K562 (cell line): ENCODE measurements around the gene WTAP. TPM values are rescaled to one million over a fixed set of nuclear protein-coding genes. Genes with fewer than 3 reads are reported as not detected.

Experiments
- ATAC-seq: fragments of 200-7000 bp; cut with Tn5 transposase; 3 replicates; pipeline ENCODE4 v1.9.1; 2020; ENCODE audit warnings: moderate library complexity
- BruUV-seq: library from RNA; stranded (reverse); fragments of 400-500 nt; replicated peaks from 2 replicates; lab custom pipeline; 2021; lab: Mats Ljungman, UMichigan
- CTCF ChIA-PET: fragments of 300-600 bp; formaldehyde crosslinking; extraction: SDS; loops from one replicate; lab custom pipeline; 2021; ENCODE audit warnings: low intra/inter-chr PET ratio; lab: Yijun Ruan, JAX
- POLR2A ChIA-PET: fragments of 300-600, 350-650 bp; sonication (Branson Sonifier 250); formaldehyde crosslinking; extraction: SDS; loops from one replicate; lab custom pipeline; 2021; ENCODE audit warnings: antibody characterized with exemption, inconsistent platforms; lab: Yijun Ruan, JAX
- DNase-seq, 4 experiments: peaks; one replicate each; pipeline versions ENCODE4 v3.0.0 to v3.0.0-alpha.2; 2011 to 2018; ENCODE audit warnings: low spot score in 3 of 4, mixed read lengths in 3 of 4; ENCODE audit errors: extremely low read depth in 1 of 4
- FAIRE-seq: peaks from 2 replicates; lab custom pipeline; 2011; peaks lifted over from hg19 to GRCh38; lab: Jason Lieb, UNC
- H2AFZ ChIP-seq: 2 replicates; pipeline ENCODE4 v1.6.0; 2011; ENCODE audit warnings: low read depth, low read length, control low read depth, inconsistent platforms
- H3K27ac ChIP-seq: fragments of 200-600 bp; 3 replicates; pipeline ENCODE4 v1.8.0; 2011; ENCODE audit warnings: low read depth, mild to moderate bottlenecking, control low read depth, inconsistent platforms, low read length, moderate library complexity, mixed read lengths; ENCODE audit errors: extremely low read depth
- H3K27me3 ChIP-seq, 2 experiments: fragments of 300-600 bp in 1 of 2; 2 replicates in 1 of 2; 3 replicates in 1 of 2; pipeline versions ENCODE4 v1.6.0 to v1.8.0; 2011; ENCODE audit warnings: inconsistent platforms in 2 of 2, low read length in 2 of 2, mild to moderate bottlenecking in 1 of 2, mixed read lengths in 1 of 2, moderate library complexity in 1 of 2; ENCODE audit not compliant: control insufficient read depth in 2 of 2, insufficient read depth in 2 of 2
- H3K36me3 ChIP-seq: fragments of 300-600 bp; 3 replicates; pipeline ENCODE4 v1.8.0; 2011; ENCODE audit warnings: mild to moderate bottlenecking, low read length, inconsistent platforms; ENCODE audit not compliant: control insufficient read depth, insufficient read depth
- H3K4me1 ChIP-seq, 2 experiments: fragments of 200-600 bp in 1 of 2; replicated peaks in 1 of 2; 2 replicates in 1 of 2; 3 replicates in 1 of 2; pipeline versions ENCODE4 v1.5.1 to v1.8.0; 2011; ENCODE audit warnings: inconsistent platforms in 2 of 2, low read length in 2 of 2, mild to moderate bottlenecking in 1 of 2, mixed read lengths in 1 of 2, moderate library complexity in 1 of 2; ENCODE audit not compliant: control insufficient read depth in 2 of 2, insufficient read depth in 2 of 2
- H3K4me2 ChIP-seq: 2 replicates; pipeline ENCODE4 v1.6.1; 2011; ENCODE audit warnings: low read length, control low read depth, inconsistent platforms, mixed read lengths; ENCODE audit not compliant: insufficient read depth
- H3K4me3 ChIP-seq: fragments of 200-600 bp; sonication (generic), shearing (Covaris generic); 2 replicates; pipeline ENCODE4 v1.5.1; 2016; ENCODE audit warnings: control low read depth, inconsistent platforms
- H3K79me2 ChIP-seq: fragments of 200-600 bp; 3 replicates; pipeline ENCODE4 v1.8.0; 2011; ENCODE audit warnings: low read length, inconsistent platforms; ENCODE audit not compliant: control insufficient read depth, insufficient read depth
- H3K9ac ChIP-seq, 2 experiments: 2 replicates each; pipeline versions ENCODE4 v1.6.0 to v1.6.1; 2011; ENCODE audit warnings: low read depth in 2 of 2, low read length in 2 of 2, control low read depth in 1 of 2, inconsistent platforms in 1 of 2, mild to moderate bottlenecking in 1 of 2, mixed read lengths in 1 of 2; ENCODE audit not compliant: insufficient read depth in 1 of 2
- H3K9me1 ChIP-seq: one replicate; pipeline ENCODE4 v1.6.0; 2011; ENCODE audit warnings: inconsistent platforms, mild to moderate bottlenecking, low read length, moderate library complexity; ENCODE audit not compliant: control insufficient read depth, insufficient read depth
- H3K9me3 ChIP-seq: replicated peaks from 2 replicates; pipeline ENCODE4 v1.5.1; 2011; ENCODE audit warnings: low read depth, low read length, inconsistent platforms; ENCODE audit not compliant: control insufficient read depth, insufficient read depth
- H4K20me1 ChIP-seq: replicated peaks from 2 replicates; pipeline ENCODE4 v1.6.1; 2011; ENCODE audit warnings: low read length, inconsistent platforms, mixed read lengths; ENCODE audit not compliant: control insufficient read depth, insufficient read depth
- ARID2 ChIP-seq: fragments of 450-650 bp; IDR thresholded peaks from 2 replicates; pipeline ENCODE4 v1.6.1; 2017; ENCODE audit warnings: antibody characterized with exemption, mild to moderate bottlenecking
- NR1H2 ChIP-seq: sonication (generic); formaldehyde crosslinking; IDR thresholded peaks from 2 replicates; pipeline ENCODE4 v1.4.0; 2020; ENCODE audit warnings: mild to moderate bottlenecking, missing genetic modification reagents
- ZNF143 ChIP-seq: sonication (generic); formaldehyde crosslinking; IDR thresholded peaks from 2 replicates; pipeline ENCODE4 v1.9.0; 2022; ENCODE audit warnings: mild to moderate bottlenecking, missing genetic modification reagents
- ZZZ3 ChIP-seq: fragments of 450-650 bp; IDR thresholded peaks from 2 replicates; pipeline ENCODE4 v1.6.1; 2016; ENCODE audit warnings: antibody characterized with exemption, mild to moderate bottlenecking, moderate library complexity
- WGBS: fragments of 100-300 bp; shearing (Covaris generic); methylation state at CpG from one replicate; pipeline ENCODE4 v1.1.6; 2016; ENCODE audit warnings: low coverage, mixed read lengths; ENCODE audit not compliant: insufficient coverage; ENCODE audit errors: missing lambda C conversion rate; 5-methylcytosine and 5-hydroxymethylcytosine counted together
- in situ Hi-C: fragments of 300-500 bp; cut with MboI; formaldehyde crosslinking; loops from 4 replicates; pipeline ENCODE4 v1.15.0; 2018; ENCODE audit warnings: inconsistent platforms, mixed read lengths
- intact Hi-C: fragments of 100-400 bp; cut with micrococcal nuclease; formaldehyde crosslinking; loops from 2 replicates; pipeline ENCODE4 v1.14.2; 2022
- polyA plus RNA-seq, 8 experiments: library from polyadenylated mRNA; depleted of rRNA in 4 of 8; stranded (reverse) in 5 of 8; unstranded in 3 of 8; fragments of >200 nt; fragmentation: Nextera tagmentation in 2 of 8; fragmentation: Illumina TruSeq in 1 of 8; extraction: Ambion mirVana in 2 of 8; extraction: Trizol in 1 of 8; gene quantifications; 2 replicates each; pipeline versions ENCODE4 v1.2.1 to v1.2.3, GENCODE V29; 2011 to 2014; ENCODE audit warnings: inconsistent platforms in 1 of 8, missing spikeins in 1 of 8
- total RNA-seq, 7 experiments: library from RNA; depleted of rRNA in 6 of 7; stranded (reverse); fragments of >200 nt in 6 of 7; fragmentation: Illumina TruSeq in 2 of 7; extraction: Trizol in 2 of 7; gene quantifications; 2 replicates each; pipeline versions ENCODE4 v1.2.1 to v1.2.3, GENCODE V29; 2011 to 2021; ENCODE audit warnings: low replicate concordance in 1 of 7
- TF ChIP-seq, protein P1 (sequence below): fragments of 250-450 bp; sonication (Bioruptor Pico); IDR thresholded peaks from 2 replicates; pipeline ENCODE4 v1.8.0; 2021; ENCODE audit warnings: mild to moderate bottlenecking, moderate library complexity
- TF ChIP-seq, protein P2 (sequence below): fragments of 250-450 bp; sonication (Bioruptor Pico); IDR thresholded peaks from 2 replicates; pipeline ENCODE4 v1.4.0; 2020; ENCODE audit warnings: mild to moderate bottlenecking
- TF ChIP-seq, protein P3 (sequence below): fragments of 250-450 bp; sonication (Bioruptor Pico); IDR thresholded peaks from 2 replicates; pipeline ENCODE4 v1.4.0; 2020
- TF ChIP-seq, protein P4 (sequence below), 2 experiments: fragments of 450-650 bp in 1 of 2; IDR thresholded peaks; 2 replicates each; pipeline ENCODE4 v1.6.1; 2011 to 2017; ENCODE audit warnings: low read depth in 2 of 2, antibody characterized with exemption in 1 of 2, borderline replicate concordance in 1 of 2, low read length in 1 of 2, mild to moderate bottlenecking in 1 of 2, mixed read lengths in 1 of 2; ENCODE audit not compliant: control insufficient read depth in 1 of 2

WTAP gene
- total and polyA plus RNA-seq, 9 of the 15 experiments (the other 6 are each of a cell fraction or from before 2014, with no cell fraction given) = 52.4 to 156 (median 110) TPM

DNA sequence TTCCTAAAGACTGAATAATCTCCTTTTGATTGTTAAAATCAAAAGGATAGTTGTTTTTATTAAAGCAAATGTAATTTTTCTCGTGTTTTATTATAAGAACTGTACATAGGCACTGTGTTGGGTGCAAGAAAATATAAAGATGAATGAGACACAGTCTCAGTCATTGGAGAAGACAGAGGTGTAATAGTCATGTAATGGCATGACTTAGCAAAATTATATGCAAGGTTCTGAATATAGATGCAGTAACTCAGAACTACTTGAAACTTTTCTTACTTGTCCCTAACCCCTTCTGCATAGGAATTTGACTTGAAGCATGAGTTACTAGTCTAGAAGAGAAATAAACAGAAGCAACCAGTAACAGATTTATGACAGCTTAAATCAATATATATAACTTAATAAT is 14.9 kb downstream of the WTAP start (continued):
- TF ChIP-seq, protein P1, sequence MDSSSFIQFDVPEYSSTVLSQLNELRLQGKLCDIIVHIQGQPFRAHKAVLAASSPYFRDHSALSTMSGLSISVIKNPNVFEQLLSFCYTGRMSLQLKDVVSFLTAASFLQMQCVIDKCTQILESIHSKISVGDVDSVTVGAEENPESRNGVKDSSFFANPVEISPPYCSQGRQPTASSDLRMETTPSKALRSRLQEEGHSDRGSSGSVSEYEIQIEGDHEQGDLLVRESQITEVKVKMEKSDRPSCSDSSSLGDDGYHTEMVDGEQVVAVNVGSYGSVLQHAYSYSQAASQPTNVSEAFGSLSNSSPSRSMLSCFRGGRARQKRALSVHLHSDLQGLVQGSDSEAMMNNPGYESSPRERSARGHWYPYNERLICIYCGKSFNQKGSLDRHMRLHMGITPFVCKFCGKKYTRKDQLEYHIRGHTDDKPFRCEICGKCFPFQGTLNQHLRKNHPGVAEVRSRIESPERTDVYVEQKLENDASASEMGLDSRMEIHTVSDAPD (CRISPR knock-in tag) = no peak

DNA sequence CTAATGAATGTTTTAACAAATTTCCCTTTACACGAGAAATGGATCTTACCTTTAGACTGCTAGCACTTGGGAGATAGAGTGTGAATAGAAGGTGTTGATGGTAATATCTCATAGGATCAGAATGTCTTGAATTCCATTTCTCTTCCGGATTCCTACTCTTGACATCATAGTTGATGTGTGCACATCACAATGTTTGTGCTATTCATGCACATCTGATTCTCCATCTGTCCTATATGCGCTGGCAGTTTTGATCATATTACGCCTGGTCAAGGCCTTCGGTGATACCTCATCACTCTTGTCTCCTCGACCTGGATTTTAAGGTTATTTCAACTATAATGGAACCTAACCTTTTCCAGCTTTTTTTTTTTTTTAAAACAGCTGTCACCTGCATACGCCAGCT is 17.8 kb downstream of the WTAP start:
- ATAC-seq (no peak), FAIRE-seq (no peak), DNase-seq (no peak)
- ChIA-PET POLR2A (interaction anchor here (1.3 to 2.3 kb wide), 4 partner anchors 8 to 52 kb away, joined by 3 to 7 read pairs (median 5); partner anchors contain the start of gene SOD2), CTCF (no interaction called here)
- Histone ChIP-seq H3K36me3 (peaks cover 99% of the 10 kb centered on the region), H3K4me3 (no peak overlapping the region), H3K9ac (no peak overlapping the region), H3K4me2 (no peak overlapping the region), H4K20me1 (no peaks in the 10 kb centered on the region), H3K4me1 (no peaks in the 10 kb centered on the region), H3K27me3 (no peaks in the 10 kb centered on the region), H3K9me1 (peaks cover 3% of the 10 kb centered on the region), H3K27ac (no peak overlapping the region), H2AFZ (no peak overlapping the region), H3K9me3 (no peaks in the 10 kb centered on the region), H3K79me2 (peaks cover 43% of the 10 kb centered on the region)
- BruUV-seq = no TSS peak
- in situ Hi-C loops (no loop called here), intact Hi-C loops (no loop called here)
- WGBS = 94% methylated on average over 7 of the region's 7 CpGs
- TF ChIP-seq ZNF143 (CRISPR knock-in tag) (no peak), NR1H2 (no peak), ARID2 (no peak), ZZZ3 (no peak)
- TF ChIP-seq, protein P2, sequence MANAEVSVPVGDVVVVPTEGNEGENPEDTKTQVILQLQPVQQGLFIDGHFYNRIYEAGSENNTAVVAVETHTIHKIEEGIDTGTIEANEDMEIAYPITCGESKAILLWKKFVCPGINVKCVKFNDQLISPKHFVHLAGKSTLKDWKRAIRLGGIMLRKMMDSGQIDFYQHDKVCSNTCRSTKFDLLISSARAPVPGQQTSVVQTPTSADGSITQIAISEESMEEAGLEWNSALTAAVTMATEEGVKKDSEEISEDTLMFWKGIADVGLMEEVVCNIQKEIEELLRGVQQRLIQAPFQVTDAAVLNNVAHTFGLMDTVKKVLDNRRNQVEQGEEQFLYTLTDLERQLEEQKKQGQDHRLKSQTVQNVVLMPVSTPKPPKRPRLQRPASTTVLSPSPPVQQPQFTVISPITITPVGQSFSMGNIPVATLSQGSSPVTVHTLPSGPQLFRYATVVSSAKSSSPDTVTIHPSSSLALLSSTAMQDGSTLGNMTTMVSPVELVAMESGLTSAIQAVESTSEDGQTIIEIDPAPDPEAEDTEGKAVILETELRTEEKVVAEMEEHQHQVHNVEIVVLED (CRISPR knock-in tag) = no peak
- TF ChIP-seq, protein P3, sequence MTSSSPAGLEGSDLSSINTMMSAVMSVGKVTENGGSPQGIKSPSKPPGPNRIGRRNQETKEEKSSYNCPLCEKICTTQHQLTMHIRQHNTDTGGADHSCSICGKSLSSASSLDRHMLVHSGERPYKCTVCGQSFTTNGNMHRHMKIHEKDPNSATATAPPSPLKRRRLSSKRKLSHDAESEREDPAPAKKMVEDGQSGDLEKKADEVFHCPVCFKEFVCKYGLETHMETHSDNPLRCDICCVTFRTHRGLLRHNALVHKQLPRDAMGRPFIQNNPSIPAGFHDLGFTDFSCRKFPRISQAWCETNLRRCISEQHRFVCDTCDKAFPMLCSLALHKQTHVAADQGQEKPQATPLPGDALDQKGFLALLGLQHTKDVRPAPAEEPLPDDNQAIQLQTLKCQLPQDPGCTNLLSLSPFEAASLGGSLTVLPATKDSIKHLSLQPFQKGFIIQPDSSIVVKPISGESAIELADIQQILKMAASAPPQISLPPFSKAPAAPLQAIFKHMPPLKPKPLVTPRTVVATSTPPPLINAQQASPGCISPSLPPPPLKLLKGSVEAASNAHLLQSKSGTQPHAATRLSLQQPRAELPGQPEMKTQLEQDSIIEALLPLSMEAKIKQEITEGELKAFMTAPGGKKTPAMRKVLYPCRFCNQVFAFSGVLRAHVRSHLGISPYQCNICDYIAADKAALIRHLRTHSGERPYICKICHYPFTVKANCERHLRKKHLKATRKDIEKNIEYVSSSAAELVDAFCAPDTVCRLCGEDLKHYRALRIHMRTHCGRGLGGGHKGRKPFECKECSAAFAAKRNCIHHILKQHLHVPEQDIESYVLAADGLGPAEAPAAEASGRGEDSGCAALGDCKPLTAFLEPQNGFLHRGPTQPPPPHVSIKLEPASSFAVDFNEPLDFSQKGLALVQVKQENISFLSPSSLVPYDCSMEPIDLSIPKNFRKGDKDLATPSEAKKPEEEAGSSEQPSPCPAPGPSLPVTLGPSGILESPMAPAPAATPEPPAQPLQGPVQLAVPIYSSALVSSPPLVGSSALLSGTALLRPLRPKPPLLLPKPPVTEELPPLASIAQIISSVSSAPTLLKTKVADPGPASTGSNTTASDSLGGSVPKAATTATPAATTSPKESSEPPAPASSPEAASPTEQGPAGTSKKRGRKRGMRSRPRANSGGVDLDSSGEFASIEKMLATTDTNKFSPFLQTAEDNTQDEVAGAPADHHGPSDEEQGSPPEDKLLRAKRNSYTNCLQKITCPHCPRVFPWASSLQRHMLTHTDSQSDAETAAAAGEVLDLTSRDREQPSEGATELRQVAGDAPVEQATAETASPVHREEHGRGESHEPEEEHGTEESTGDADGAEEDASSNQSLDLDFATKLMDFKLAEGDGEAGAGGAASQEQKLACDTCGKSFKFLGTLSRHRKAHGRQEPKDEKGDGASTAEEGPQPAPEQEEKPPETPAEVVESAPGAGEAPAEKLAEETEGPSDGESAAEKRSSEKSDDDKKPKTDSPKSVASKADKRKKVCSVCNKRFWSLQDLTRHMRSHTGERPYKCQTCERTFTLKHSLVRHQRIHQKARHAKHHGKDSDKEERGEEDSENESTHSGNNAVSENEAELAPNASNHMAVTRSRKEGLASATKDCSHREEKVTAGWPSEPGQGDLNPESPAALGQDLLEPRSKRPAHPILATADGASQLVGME (CRISPR knock-in tag) = no peak
- TF ChIP-seq, protein P4, sequence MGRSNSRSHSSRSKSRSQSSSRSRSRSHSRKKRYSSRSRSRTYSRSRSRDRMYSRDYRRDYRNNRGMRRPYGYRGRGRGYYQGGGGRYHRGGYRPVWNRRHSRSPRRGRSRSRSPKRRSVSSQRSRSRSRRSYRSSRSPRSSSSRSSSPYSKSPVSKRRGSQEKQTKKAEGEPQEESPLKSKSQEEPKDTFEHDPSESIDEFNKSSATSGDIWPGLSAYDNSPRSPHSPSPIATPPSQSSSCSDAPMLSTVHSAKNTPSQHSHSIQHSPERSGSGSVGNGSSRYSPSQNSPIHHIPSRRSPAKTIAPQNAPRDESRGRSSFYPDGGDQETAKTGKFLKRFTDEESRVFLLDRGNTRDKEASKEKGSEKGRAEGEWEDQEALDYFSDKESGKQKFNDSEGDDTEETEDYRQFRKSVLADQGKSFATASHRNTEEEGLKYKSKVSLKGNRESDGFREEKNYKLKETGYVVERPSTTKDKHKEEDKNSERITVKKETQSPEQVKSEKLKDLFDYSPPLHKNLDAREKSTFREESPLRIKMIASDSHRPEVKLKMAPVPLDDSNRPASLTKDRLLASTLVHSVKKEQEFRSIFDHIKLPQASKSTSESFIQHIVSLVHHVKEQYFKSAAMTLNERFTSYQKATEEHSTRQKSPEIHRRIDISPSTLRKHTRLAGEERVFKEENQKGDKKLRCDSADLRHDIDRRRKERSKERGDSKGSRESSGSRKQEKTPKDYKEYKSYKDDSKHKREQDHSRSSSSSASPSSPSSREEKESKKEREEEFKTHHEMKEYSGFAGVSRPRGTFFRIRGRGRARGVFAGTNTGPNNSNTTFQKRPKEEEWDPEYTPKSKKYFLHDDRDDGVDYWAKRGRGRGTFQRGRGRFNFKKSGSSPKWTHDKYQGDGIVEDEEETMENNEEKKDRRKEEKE (IDR thresholded peaks at IDR 0.05; ENCODE audit: borderline replicate concordance in 1 of 2, control insufficient read depth in 1 of 2, low read depth in 2 of 2, low read length in 1 of 2) = no peak
